ENCODE measurements around the gene ZSWIM8.
A peak's percentile ranks its signal among the peaks of the same experiment; 100 is the strongest.
"Not testable (repeated sequence)": the region's sequence is repeated elsewhere in the genome, so short reads cannot be mapped to it uniquely, and the experiment has no call there.

The ZSWIM8 gene

GRCh38 chr10:73772281-73773151 lies 12.9 kb upstream of the ZSWIM8 start:
- peak; percentile 92 for DNase-seq

GRCh38 chr10:73773152-73773879 lies 12.1 kb upstream of the ZSWIM8 start:
- DNase-seq: no peak

GRCh38 chr10:73774637-73775036 lies 10.8 kb upstream of the ZSWIM8 start:
- peak; percentile 56 for DNase-seq

DNA sequence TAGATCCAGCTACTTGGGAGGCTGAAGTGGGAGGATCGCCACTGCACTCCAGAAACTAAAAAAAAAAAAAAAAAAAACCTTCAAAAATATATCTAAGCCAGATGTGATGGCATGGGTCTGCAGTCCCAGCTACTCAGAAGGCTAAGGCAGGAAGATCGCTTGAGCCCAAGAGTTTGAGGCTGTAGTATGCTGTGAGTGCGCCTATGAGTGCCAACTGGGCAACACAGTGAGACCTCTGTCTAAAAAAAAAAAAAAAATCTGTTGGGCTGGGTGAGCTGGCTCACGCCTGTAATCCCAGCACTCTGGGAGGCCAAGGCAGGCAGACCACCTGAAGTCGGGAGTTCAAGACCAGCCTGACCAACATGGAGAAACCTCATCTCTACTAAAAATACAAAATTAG lies 6.4 kb upstream of the ZSWIM8 start:
- DNase-seq: no peak

- DNase-seq: no peak
These were observed 5.7 kb upstream of the ZSWIM8 start for GRCh38 chr10:73779539-73780197.

DNA sequence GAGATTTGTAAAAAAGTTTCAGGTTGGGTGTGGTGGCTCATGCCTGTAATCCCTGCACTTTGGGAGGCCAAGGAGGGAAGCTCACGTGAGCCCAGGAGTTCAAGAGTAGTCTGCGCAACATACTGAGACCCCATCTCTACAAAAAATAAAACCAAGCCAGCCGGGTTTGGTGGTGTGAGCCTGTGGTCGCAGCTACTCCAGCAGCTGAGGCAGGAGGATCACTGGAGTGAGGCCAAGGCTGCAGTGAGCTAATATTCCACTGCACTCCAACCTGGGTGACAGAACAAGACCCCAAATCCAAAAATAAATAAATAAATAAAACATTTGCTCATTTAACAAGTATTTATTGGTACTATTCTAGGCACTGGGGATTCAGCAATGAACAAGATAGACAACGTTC lies 5.1 kb upstream of the ZSWIM8 start:
- DNase-seq: no peak

DNA sequence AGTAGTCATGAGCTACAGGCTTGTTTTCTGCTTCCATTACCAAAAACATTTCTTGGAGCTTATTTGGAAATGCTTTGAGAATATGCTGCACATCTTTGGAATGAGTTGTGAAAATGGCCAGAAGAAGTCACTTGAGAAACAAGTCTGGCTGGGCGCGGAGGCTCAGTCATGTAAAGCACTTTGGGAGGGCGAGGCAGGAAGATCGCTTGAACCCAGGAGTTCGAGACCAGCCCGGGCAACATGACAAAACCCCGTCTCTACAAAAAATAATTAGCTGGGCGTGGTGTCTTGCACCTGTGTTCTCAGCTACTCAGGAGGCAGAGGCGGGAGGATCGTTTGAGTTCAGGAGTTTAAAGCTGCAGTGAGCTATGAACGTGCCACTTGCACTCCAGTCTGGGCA lies 4.4 kb upstream of the ZSWIM8 start:
- DNase-seq: no peak

GRCh38 chr10:73781548-73781878 lies 3.9 kb upstream of the ZSWIM8 start:
- no peak for DNase-seq

- peak; percentile 84 for DNase-seq
These were observed 3.3 kb upstream of the ZSWIM8 start, which contains the start of gene CHCHD1 for GRCh38 chr10:73781879-73782748. CHCHD1 (plus strand) TSS chr10:73782048; CDS start chr10:73782076, 28 bp downstream.

DNA sequence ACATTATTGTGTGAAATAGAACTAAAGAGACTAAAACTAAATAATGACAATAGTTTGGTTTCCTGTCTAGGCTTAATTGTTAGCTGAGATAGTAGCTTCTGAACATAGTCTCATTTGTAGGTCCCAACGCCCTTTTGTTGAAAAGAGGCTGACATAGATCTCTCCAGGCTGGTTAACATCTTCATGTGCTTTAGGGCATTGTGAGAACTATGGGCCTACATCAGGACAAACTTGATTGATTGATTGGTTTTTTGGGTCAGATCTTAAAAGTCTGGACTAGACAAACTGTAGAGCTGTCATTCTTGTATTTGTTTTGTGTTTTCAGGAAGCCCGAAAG lies 2.7 kb upstream of the ZSWIM8 start:
- DNase-seq: no peak

GRCh38 chr10:73785721-73786511 lies 510 bp downstream of the ZSWIM8 start:
- peak; percentile 10 for DNase-seq

DNA sequence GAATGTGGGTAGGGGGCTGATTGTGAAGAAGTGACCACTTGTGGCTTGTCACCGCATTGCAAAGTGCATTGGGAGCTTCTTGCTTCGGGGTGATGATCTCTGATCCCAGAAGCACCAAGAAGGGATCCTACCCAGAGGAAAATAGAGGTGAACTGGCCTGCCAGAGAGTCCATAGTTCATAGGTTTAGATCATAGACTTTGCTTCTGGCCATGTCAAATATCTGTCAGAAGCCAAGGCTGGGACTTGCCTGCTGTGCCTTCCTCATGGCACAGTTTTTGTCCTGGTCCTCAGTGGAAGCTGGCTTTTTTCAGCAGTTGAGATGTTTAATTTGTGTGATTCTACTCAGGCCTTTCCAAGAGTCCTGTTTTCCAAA lies 1.1 kb downstream of the ZSWIM8 start:
- DNase-seq: no peak

DNA sequence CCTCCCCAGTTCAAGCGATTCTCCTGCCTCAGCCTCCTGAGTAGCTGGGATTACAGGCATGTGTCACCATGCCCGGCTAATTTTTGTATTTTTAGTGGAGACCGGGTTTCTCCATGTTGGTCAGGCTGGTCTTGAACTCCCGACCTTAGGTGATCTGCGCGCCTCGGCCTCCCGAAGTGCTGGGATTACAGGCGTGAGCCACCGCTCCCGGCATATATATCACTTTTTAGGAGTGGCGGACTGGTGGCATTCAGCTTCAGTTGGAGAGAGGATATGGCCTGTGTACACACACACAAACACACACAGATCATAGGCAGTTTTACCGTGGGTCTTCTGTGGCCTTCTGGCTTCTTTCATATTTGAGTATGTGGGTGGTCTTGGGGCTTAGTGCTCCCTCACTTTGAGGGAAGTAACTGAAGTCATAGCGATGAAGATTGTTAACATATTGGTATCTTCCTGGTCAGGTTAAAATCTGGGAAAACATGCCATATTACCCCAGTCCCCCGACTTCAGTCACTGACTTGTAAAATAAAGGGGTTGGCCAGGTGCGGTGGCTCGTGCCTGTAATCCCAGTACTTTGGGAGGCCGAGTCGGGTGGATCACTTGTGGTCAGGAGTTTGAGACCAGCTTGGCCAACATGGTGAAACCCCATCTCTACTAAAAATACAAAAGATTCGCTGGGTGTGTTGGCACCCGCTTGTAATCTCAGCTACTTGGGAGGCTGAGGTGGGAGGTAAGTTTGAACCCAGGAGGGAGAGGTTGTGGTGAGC lies 1.8 kb downstream of the ZSWIM8 start:
- not testable (repeated sequence) for DNase-seq

DNA sequence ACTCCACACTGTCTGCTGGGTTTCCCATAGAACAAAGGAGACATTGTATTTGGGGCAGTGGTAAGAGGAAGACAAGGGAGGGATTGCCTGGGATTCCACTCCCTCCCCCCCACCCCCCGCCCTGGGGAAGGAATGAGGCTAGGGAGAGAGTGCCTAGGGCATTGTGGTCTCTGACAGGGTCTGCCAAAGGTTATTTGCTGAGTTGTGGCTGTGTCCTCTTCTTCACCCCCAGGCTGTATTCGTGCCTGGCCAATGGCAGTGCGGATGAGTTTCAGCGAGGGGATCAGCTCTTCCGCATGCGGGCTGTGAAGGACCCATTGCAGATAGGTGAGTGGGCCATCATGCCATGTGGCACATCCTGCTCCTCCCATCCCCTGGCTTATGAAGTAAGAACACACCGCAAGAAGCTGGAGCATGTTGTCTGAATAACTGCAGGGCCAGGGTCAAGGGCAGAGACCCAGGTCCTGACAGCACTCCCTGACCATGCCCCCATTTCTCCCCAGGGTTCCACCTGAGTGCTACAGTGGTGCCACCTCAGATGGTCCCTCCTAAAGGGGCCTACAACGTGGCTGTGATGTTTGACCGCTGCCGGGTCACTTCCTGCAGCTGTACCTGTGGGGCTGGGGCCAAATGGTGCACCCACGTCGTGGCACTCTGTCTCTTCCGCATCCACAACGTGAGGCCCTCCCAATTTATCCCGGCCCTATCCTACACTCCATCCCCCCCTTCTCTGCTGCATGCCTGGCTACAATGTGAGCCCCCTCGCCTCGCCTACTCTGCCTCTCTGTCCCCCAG lies 3.7 kb downstream of the ZSWIM8 start:
- DNase-seq: no peak

GRCh38 chr10:73789659-73790055 lies 4.3 kb downstream of the ZSWIM8 start:
- DNase-seq: no peak

DNA sequence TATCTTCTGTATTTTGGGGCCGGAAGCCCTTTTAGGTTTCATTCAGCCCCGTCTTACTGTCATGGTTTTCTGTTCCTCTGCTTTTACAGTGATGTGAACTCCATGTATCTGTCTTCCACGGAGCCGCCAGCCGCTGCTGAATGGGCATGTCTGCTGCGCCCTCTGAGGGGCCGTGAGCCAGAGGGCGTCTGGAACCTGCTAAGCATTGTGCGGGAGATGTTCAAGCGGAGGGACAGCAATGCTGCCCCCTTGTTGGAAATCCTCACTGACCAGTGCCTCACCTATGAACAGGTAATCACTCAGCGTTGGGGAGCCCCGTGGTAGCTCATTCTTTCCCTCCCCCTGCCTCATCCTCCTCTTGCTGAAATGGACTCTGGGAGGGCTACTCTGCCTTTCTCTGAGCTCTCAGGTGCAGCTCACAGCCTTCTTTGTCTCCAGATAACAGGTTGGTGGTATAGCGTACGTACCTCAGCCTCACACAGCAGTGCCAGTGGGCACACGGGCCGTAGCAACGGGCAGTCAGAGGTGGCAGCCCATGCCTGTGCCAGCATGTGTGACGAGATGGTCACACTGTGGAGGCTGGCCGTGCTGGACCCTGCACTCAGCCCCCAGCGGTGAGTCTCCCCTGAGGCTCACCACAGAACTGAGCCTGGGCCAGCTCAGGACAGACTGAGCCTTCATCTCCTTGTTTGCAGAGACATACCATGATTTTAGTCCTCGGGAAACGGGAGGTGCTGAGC lies 5.7 kb downstream of the ZSWIM8 start:
- no peak for DNase-seq

DNA sequence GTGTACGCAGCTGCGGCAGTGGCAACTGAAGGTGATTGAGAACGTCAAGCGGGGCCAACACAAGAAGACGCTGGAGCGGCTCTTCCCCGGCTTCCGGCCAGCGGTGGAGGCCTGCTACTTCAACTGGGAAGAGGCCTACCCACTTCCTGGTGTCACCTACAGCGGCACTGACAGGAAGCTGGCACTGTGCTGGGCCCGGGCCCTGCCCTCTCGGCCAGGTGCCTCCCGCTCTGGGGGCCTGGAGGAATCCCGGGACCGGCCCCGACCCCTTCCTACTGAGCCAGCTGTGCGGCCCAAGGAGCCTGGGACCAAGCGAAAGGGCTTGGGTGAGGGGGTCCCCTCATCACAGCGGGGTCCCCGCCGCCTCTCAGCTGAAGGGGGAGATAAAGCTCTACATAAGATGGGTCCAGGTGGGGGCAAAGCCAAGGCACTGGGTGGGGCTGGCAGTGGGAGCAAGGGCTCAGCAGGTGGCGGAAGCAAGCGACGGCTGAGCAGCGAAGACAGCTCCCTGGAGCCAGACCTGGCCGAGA lies 6.5 kb downstream of the ZSWIM8 start:
- no peak for DNase-seq

GRCh38 chr10:73793456-73793855 lies 8.1 kb downstream of the ZSWIM8 start:
- no peak for DNase-seq

DNA sequence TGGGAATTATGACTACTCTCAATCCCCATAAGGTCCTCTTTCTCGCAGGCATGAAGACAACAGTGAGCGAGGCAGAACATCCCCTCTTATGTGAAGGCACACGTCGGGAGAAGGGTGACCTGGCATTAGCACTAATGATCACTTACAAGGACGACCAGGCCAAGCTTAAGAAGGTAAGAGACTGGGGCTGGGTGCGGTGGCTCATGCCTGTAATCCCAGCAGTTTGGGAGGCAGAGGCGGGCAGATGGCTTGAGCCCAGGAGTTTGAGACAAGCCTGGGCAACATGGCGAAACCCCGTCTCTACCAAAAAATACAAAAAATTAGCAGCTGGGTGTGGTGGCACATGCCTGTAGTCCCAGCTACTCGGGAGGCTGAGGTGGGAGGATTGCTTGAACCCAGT lies 10.1 kb downstream of the ZSWIM8 start:
- not testable (repeated sequence) for DNase-seq

Measured in NK-92 treated with Interleukin-12 subunit alpha and Interleukin-12 subunit beta, amount 100 ng/mL, for 24 hours (cell line).